ENCODE results near the gene SPACA4. TPM values are rescaled to one million over a fixed set of nuclear protein-coding genes. Genes with fewer than 3 reads are reported as not detected.

The SPACA4 gene
- polyA plus RNA-seq, 1 donor (not counting 4 experiments of a cell fraction or from before 2014, with no cell fraction given) = 0.08 TPM

- no peak for TF ChIP-seq EZH2 (IDR thresholded peaks at IDR 0.05; ENCODE audit: low read length)
- no peak for TF ChIP-seq CTCF (optimal IDR thresholded peaks at IDR 0.05 in 1 of 3, IDR thresholded peaks at IDR 0.05 in 1 of 3, conservative IDR thresholded peaks at IDR 0.05 in 1 of 3; ENCODE audit: extremely low read depth in 1 of 3, insufficient read depth in 2 of 3, low read length in 3 of 3)
- Histone ChIP-seq H3K4me2 (ENCODE audit: control insufficient read depth, extremely low read depth, insufficient read depth, low read depth, low read length) (peak overlapping the region; percentile 89), H3K36me3 (ENCODE audit: control insufficient read depth in 2 of 2, extremely low read depth in 1 of 2, insufficient read depth in 2 of 2, low read length in 2 of 2) (no peaks in the 10 kb centered on the region), H3K4me3 (ENCODE audit: control insufficient read depth in 2 of 3, extremely low read depth in 1 of 3, insufficient read depth in 2 of 3, low read depth in 1 of 3, low read length in 3 of 3) (peak overlapping the region; percentile 53 to 75 (median 72)), H3K27me3 (ENCODE audit: control insufficient read depth, extremely low read depth, insufficient read depth, low read length) (no peaks in the 10 kb centered on the region), H3K9me3 (ENCODE audit: control insufficient read depth, low read depth, low read length) (no peaks in the 10 kb centered on the region), H3K9ac (ENCODE audit: control insufficient read depth, extremely low read depth, insufficient read depth, low read length) (peak overlapping the region; percentile 83), H2AFZ (ENCODE audit: control insufficient read depth, low read length) (peak overlapping the region; percentile 73), H3K4me1 (ENCODE audit: control insufficient read depth, extremely low read depth, insufficient read depth, low read length) (peaks cover 48% of the 10 kb centered on the region), H3K27ac (ENCODE audit: control insufficient read depth, insufficient read depth, low read length) (peak overlapping the region; percentile 85), H3K79me2 (ENCODE audit: control insufficient read depth, insufficient read depth, low read length) (no peaks in the 10 kb centered on the region), H4K20me1 (ENCODE audit: control insufficient read depth, extremely low read depth, insufficient read depth, low read length) (no peaks in the 10 kb centered on the region), H3K9me1 (ENCODE audit: control insufficient read depth, extremely low read depth, insufficient read depth, low read length) (no peaks in the 10 kb centered on the region)
- dilution Hi-C loops (cut with MboI; ENCODE audit: extremely low pct_ligation_motif_present, low sequenced_read_pairs) = no loop called here
- FAIRE-seq = no peak
- no peak for DNase-seq (ENCODE audit: low read depth, low spot score)
Measured at GRCh38 chr19:48637948-48638830, 31.6 kb downstream of the SPACA4 start.

GRCh38 chr19:48638831-48639381 is 32.4 kb downstream of the SPACA4 start:
- Histone ChIP-seq H3K9me1 (ENCODE audit: control insufficient read depth, extremely low read depth, insufficient read depth, low read length) (no peaks in the 10 kb centered on the region), H4K20me1 (ENCODE audit: control insufficient read depth, extremely low read depth, insufficient read depth, low read length) (no peaks in the 10 kb centered on the region), H3K36me3 (ENCODE audit: control insufficient read depth in 2 of 2, extremely low read depth in 1 of 2, insufficient read depth in 2 of 2, low read length in 2 of 2) (no peaks in the 10 kb centered on the region), H3K4me1 (ENCODE audit: control insufficient read depth, extremely low read depth, insufficient read depth, low read length) (peaks cover 41% of the 10 kb centered on the region), H3K4me2 (ENCODE audit: control insufficient read depth, extremely low read depth, insufficient read depth, low read depth, low read length) (peak overlapping the region; percentile 89), H3K9me3 (ENCODE audit: control insufficient read depth, low read depth, low read length) (no peaks in the 10 kb centered on the region), H3K27me3 (ENCODE audit: control insufficient read depth, extremely low read depth, insufficient read depth, low read length) (no peaks in the 10 kb centered on the region), H3K9ac (ENCODE audit: control insufficient read depth, extremely low read depth, insufficient read depth, low read length) (no peak overlapping the region), H2AFZ (ENCODE audit: control insufficient read depth, low read length) (no peak overlapping the region), H3K4me3 (ENCODE audit: control insufficient read depth in 2 of 3, extremely low read depth in 1 of 3, insufficient read depth in 2 of 3, low read depth in 1 of 3, low read length in 3 of 3) (no peak overlapping the region), H3K79me2 (ENCODE audit: control insufficient read depth, insufficient read depth, low read length) (no peaks in the 10 kb centered on the region), H3K27ac (ENCODE audit: control insufficient read depth, insufficient read depth, low read length) (no peak overlapping the region)
- DNase-seq (ENCODE audit: low read depth, low spot score) (no peak), FAIRE-seq (no peak)
- dilution Hi-C loops (cut with MboI; ENCODE audit: extremely low pct_ligation_motif_present, low sequenced_read_pairs) = no loop called here
- no peak for TF ChIP-seq CTCF (optimal IDR thresholded peaks at IDR 0.05 in 1 of 3, IDR thresholded peaks at IDR 0.05 in 1 of 3, conservative IDR thresholded peaks at IDR 0.05 in 1 of 3; ENCODE audit: extremely low read depth in 1 of 3, insufficient read depth in 2 of 3, low read length in 3 of 3)
- TF ChIP-seq EZH2 (IDR thresholded peaks at IDR 0.05; ENCODE audit: low read length) = no peak
